HG03097 (cell line): Measurements from ENCODE around the gene ASB7.

ENCODE experiments used
- ATAC-seq: cut with Tn5 transposase; IDR thresholded peaks from one replicate; pipeline ENCODE4 v1.9.1; 2021; ENCODE audit not compliant: unreplicated experiment, low FRiP score

Gene ASB7

GRCh38 chr15:100683434-100683833 lies 81.0 kb downstream of the ASB7 start:
- no peak for ATAC-seq

GRCh38 chr15:100684591-100684990 lies 82.2 kb downstream of the ASB7 start:
- ATAC-seq, result no peak

GRCh38 chr15:100686021-100686724 lies 83.8 kb downstream of the ASB7 start:
- ATAC-seq, result no peak

GRCh38 chr15:100686725-100687473 lies 84.5 kb downstream of the ASB7 start:
- no peak for ATAC-seq

GRCh38 chr15:100687582-100688141 lies 85.3 kb downstream of the ASB7 start:
- ATAC-seq, result no peak

- ATAC-seq, result no peak
Observed at GRCh38 chr15:100688549-100689120, 86.2 kb downstream of the ASB7 start.

- no peak for ATAC-seq
Observed at GRCh38 chr15:100689131-100689899, 86.9 kb downstream of the ASB7 start.

GRCh38 chr15:100690032-100690794 lies 87.8 kb downstream of the ASB7 start:
- no peak for ATAC-seq

- no peak for ATAC-seq
Observed at GRCh38 chr15:100690795-100691158, 88.4 kb downstream of the ASB7 start.

GRCh38 chr15:100691321-100691720 lies 88.9 kb downstream of the ASB7 start:
- ATAC-seq, result no peak

- no peak for ATAC-seq
Observed at GRCh38 chr15:100692246-100692645, 89.9 kb downstream of the ASB7 start.

GRCh38 chr15:100692671-100693070 lies 90.3 kb downstream of the ASB7 start:
- no peak for ATAC-seq

GRCh38 chr15:100693451-100693850 lies 91.1 kb downstream of the ASB7 start:
- no peak for ATAC-seq

GRCh38 chr15:100694381-100695021 lies 92.1 kb downstream of the ASB7 start:
- no peak for ATAC-seq

GRCh38 chr15:100695048-100695447 lies 92.7 kb downstream of the ASB7 start:
- ATAC-seq, result no peak

GRCh38 chr15:100696452-100696851 lies 94.1 kb downstream of the ASB7 start:
- ATAC-seq, result no peak
